CD4-positive, alpha-beta T cell treated with Interleukin-1 beta for 1 hour (primary cell): ENCODE results near the gene CCDC50.

ENCODE experiments used
- DNase-seq, 2 donors: peaks; one replicate each; pipeline ENCODE4 v3.0.0-alpha.2; 2020 to 2022

The CCDC50 gene

GRCh38 chr3:191320316-191320715, 8.9 kb upstream of the CCDC50 start:
- DNase-seq, result no peak

GRCh38 chr3:191321019-191321767, 8.0 kb upstream of the CCDC50 start:
- no peak for DNase-seq

GRCh38 chr3:191324936-191325335, 4.3 kb upstream of the CCDC50 start:
- no peak for DNase-seq

GRCh38 chr3:191327526-191327925, 1.7 kb upstream of the CCDC50 start:
- no peak for DNase-seq

- DNase-seq, result no peak
These were observed 722 bp upstream of the CCDC50 start for GRCh38 chr3:191328383-191328961.

GRCh38 chr3:191329654-191330529, 698 bp downstream of the CCDC50 start, which contains the start of gene UTS2B:
Gene UTS2B (minus strand): TSS chr3:191330526. CDS start chr3:191282189, 48,337 bp downstream.
- DNase-seq, result peak; percentile 7 to 22

- DNase-seq, result no peak
These were observed 1.4 kb downstream of the CCDC50 start for GRCh38 chr3:191330530-191331048.

- no peak for DNase-seq
These were observed 2.2 kb downstream of the CCDC50 start for GRCh38 chr3:191331388-191331787.

- DNase-seq, result no peak
These were observed 4.2 kb downstream of the CCDC50 start for GRCh38 chr3:191333298-191333880.

- DNase-seq, result no peak
These were observed 5.2 kb downstream of the CCDC50 start for GRCh38 chr3:191334346-191334893.

- DNase-seq, result no peak
These were observed 7.6 kb downstream of the CCDC50 start for GRCh38 chr3:191336833-191337232.

- DNase-seq, result no peak
These were observed 8.9 kb downstream of the CCDC50 start for GRCh38 chr3:191338177-191338488.

GRCh38 chr3:191339316-191339917, 10.2 kb downstream of the CCDC50 start:
- DNase-seq, result no peak

GRCh38 chr3:191340351-191340750, 11.2 kb downstream of the CCDC50 start:
- DNase-seq, result no peak

GRCh38 chr3:191340966-191341365, 11.8 kb downstream of the CCDC50 start:
- no peak for DNase-seq

GRCh38 chr3:191342006-191342405, 12.8 kb downstream of the CCDC50 start:
- no peak for DNase-seq

- DNase-seq, result no peak
These were observed 13.2 kb downstream of the CCDC50 start for GRCh38 chr3:191342411-191342810.

- no peak for DNase-seq
These were observed 13.9 kb downstream of the CCDC50 start for GRCh38 chr3:191343115-191343514.

- no peak for DNase-seq
These were observed 14.7 kb downstream of the CCDC50 start for GRCh38 chr3:191343913-191344312.

GRCh38 chr3:191345334-191345733, 16.1 kb downstream of the CCDC50 start:
- DNase-seq, result no peak

- DNase-seq, result no peak
These were observed 18.0 kb downstream of the CCDC50 start for GRCh38 chr3:191347228-191347627.

- no peak for DNase-seq
These were observed 18.9 kb downstream of the CCDC50 start for GRCh38 chr3:191348098-191348497.
